Suppressor macrophage treated with lipopolysaccharide for 4 hours (primary cell): ENCODE measurements around the gene PAIP2.
"Not testable (repeated sequence)": the region's sequence is repeated elsewhere in the genome, so short reads cannot be mapped to it uniquely, and the experiment has no call there.

Source experiments
- DNase-seq: peaks from one replicate; pipeline ENCODE4 v3.0.0-alpha.2; 2020

Gene PAIP2

DNA sequence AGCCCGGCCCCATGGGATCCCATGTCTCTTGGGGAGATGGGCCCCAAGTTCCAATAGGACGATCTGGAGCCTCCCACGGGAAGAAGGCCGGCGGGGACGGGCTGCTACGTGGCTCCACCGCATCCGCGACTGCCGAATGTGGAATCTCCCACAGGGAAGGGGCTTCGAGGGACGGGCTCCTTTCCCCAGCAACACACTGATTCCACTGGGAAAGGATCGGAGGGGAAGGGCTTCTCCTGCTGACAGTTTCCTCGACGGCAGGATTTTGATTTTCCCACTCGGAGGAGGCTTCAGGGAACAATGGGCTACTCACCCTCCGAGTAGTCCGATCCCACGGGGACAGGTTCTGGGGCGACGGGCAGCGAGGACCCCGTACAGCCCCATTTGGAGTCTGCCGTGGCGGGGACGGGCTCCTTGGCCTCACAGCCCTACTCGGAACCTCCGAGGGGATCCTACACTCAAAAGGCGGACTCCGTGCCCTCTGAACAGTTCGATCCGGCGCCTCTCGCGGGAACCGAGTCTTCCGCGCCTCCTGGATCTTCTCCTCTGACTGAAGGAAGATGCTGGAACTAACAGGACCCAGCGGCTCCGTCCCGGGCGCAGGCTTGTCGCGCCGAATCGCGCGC, 52.0 kb downstream of the PAIP2 start:
- no peak for DNase-seq

DNA sequence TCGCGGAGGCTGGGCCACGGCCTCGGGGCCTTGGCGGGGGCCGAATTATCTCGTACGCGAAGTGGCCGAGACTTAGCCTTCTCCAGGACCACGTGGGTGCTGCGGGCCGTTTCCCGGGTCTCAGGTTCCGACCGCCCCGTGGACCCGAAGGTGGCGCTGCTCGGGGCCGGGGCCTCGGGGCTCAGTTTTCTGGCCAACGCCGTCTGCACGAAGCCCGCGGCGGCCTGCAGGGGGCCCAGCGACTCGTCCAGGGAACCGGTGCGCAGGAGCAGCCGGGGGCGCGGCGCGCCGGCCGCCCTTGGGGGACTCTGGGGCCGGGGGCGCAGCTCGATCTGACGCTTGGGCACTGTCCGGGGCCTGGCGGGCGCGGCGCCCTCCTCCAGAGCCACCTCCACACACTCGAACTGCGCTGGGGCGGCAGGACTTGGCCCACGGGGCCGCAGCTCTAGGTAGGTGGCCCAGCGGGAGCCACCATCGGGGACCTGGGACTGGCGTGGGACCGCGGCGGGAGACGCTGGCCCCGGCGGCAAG, 52.5 kb downstream of the PAIP2 start:
- DNase-seq = no peak

GRCh38 chr5:139394654-139395566, 53.3 kb downstream of the PAIP2 start, which contains the start of gene PROB1:
Gene PROB1 (minus strand): TSS chr5:139395104. CDS start chr5:139395081, 23 bp downstream.
- DNase-seq = no peak

DNA sequence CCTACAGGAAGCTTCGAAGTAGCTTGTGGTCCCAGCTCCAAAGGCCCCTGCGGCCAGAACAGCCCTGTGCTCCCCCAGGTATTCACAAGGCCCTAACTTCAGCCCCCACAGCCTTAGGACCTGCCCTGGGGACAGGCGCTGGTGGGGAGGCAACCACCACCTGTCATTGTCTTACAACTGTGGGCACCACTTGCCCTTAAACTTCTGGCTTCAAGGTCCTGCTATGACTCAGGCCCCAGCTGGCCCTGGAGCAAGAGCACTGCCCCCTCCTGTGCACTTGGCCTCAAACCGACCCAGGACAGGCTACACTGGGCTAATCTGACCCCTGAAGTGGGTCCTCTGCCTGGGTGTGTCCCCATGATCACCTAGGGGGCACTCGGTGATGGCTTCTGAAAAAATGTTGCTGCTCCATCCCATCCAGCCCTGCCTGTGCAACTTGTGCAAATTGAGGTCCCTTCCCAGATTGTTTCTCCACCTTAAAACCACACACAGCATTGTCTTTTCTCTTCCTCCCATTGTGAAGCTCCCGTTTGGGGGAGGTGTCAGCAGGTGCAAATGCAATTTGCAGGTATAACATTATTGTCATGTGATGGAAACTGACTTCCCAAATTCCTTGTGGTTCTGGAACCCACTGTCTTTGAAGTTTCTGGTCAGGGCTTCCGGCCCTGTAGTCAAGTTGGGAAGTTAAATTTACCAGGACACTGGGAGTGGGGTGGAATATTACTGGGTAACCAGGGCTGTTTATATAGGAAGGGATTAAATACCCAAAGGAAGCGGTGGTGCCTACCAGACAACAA, 54.4 kb downstream of the PAIP2 start:
- DNase-seq = no peak

DNA sequence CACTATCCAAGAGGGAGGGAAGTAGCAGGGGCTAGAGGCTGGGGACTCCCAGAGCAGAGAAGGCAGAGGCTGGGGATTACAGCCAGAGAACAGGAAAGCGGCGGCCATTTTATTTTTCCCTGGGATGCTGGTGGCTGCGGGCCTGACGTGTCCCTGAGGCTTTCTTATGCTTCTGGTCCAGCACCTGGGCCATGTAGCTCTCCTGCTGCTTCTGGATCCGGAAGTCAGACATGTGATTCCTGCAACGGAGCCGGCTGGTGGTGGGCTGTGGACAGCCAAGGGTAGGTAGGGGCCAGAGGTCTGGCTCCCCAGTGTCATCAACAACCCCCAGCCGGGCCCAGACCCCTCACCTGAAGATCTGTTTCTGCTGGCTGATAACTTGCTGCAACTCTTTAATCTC, 55.0 kb downstream of the PAIP2 start:
- no peak for DNase-seq

- DNase-seq = no peak
Measured at GRCh38 chr5:139397921-139398320, 56.3 kb downstream of the PAIP2 start.

DNA sequence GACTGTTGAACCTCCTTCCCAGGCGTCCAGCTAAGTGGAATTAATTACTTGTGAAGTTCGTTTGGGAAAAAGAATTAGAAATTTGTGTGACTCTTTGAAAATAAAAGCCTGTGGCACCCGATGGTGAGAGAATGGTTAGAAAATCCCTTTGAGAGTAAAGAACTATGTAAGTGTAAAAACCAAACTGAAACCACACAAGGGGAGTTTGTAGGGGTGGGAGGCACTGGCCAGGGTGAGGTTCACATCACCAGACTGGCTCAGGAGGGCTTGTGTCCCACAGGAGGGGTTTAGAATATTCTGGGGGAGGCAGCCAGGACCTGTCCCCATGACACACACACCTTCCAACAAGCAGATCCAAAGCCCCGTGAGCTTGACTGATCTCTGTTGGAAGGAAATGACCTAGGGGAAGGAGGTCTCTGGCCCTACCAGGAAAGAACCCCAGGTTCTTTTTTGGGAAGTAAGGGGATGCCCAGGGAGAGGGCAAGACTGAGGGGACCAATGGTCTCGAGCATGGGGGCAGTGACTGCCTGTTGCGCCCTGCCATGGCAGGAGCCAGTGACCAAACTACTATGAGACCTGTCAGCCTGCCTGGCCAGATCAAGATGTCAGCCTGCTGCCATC, 58.0 kb downstream of the PAIP2 start:
- no peak for DNase-seq

DNA sequence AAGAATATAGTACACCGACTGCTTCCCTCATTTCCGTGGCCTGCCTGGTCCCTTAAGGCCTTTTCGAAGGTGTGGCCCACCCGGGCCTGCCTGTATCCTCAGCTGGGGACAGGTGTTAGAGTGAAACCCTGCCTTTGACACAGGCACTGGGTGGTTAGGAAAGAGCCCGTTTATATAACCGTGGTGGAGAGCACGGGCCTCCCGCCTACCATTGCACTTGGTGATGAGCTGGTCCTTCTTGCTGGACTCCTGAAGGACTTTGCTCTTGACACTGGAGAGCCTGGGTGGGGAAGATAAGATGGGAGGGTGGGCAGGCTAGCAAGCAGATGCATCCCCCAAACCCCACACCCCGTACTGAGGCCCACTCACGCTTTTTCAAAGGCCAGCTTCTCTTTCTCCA, 59.9 kb downstream of the PAIP2 start:
- DNase-seq = no peak

GRCh38 chr5:139402561-139403158, 61.0 kb downstream of the PAIP2 start:
- peak; percentile 45 for DNase-seq

GRCh38 chr5:139403418-139403786, 61.7 kb downstream of the PAIP2 start:
- no peak for DNase-seq

GRCh38 chr5:139403787-139404483, 62.3 kb downstream of the PAIP2 start, which contains the start of gene SPATA24:
Gene SPATA24 (minus strand): TSS chr5:139404089. CDS start chr5:139404060, 29 bp downstream.
- peak; percentile 98 for DNase-seq

DNA sequence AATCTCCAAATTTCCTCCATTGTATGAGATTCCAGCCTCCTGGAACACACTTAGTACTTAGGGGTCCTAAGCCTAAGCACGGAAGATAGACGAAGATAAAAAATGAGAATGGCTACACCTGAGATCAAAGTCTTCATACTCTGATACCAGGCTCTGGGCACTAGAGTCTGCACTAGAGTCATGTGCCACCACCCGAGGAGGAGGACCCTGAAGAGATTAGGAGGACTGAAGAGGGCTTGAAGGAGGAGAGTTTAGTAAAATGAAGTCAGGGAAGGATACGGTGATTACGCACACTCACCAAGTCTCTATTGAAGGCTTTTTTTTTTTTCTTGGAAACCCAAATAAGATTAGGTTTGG, 62.8 kb downstream of the PAIP2 start:
- no peak for DNase-seq

DNA sequence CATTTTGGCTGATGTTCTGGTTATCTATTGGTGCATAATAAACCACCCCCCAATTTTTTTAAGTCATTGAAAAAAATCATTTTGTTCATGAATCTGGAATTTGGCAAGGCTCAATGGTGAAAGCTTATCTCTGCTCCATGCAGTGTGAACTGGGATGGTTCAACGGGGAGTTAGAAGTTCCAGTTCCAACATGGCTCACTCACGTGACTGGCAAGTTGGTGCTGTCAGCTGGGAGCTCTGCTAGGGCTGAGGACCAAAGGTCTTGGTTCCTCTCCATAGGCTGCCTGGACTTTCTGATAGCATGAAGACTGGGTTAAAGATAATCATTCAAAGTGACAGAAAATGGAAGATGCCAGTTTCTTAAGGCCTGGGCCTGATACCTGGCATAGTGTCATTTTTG, 65.3 kb downstream of the PAIP2 start:
- DNase-seq = no peak

DNA sequence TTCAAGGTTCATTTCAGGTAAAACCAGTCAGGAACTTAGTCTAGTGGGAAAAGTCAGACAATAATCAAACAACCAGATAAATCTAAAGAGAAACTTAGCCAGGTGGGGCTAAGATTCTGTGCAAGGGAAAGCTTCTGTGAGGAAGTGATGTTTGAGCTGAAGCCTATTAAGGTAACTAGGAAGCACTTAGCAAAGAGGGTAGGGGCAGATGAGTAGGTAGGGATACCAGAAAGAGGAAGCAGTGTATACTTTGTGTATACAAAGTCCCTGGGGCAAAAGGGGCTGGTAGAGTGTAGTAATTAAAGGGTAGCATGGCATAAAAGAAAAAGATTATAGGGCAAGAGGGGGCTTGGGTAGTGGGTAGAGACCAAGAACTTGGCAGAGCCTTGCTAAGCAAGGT, 65.9 kb downstream of the PAIP2 start:
- no peak for DNase-seq

- DNase-seq = no peak
Measured at GRCh38 chr5:139408191-139408590, 66.5 kb downstream of the PAIP2 start.

DNA sequence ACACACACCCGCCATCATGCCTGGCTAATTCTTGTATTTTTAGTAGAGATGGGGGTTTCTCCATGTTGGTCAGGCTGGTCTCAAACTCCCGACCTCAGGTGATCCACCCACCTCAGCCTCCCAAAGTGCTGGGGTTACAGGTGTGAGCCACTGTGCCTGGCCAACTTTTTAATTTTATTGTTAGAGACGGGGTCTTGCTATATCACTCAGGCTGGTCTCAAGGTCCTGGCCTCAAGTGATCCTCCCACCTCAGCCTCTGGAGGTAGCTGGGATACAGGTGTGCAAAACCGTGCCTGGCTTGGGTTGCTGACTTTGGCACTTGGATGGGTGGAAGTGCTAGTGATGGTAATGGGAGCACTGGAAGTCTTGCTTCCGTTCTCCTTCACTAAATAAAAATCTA, 67.5 kb downstream of the PAIP2 start:
- not testable (repeated sequence) for DNase-seq

DNA sequence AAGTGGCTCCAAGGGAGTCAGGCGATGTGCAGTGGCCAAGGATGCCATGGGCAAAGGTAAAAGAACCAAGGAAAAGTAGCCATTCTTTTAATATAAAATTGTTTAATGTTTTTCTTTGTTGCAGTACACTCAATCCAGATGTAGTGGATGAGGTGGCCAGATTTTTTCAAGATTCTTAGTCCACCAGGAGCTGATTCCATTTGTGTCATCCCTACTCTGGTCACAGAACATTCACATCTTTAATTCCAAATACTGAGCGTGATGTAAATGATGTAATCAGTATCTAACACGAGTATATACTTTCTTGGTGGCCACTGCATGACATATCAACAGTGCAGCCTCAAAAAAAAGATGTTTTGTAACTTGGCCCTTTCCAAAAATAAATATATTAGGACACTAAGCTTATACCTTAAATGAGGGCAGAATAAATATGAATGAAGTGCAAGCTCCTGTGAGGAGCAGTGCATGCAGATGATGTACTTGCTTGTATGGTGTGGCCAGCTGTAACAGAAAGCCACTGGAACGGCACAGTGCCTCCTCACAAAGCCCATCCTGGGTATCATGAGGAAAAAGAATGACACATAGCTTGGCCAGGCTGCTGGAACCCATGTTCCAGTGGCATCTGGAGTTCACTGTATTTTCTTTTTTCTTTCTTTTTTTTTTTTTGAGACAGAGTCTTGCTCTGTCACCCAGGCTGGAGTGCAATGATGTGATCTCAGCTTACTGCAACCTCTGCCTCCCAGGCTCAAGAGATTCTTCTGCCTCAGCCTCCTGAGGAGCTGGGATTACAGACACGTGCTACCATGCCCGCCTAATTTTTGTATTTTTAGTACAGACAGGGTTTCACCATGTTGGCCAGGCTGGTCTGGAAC, 68.7 kb downstream of the PAIP2 start:
- DNase-seq = no peak

DNA sequence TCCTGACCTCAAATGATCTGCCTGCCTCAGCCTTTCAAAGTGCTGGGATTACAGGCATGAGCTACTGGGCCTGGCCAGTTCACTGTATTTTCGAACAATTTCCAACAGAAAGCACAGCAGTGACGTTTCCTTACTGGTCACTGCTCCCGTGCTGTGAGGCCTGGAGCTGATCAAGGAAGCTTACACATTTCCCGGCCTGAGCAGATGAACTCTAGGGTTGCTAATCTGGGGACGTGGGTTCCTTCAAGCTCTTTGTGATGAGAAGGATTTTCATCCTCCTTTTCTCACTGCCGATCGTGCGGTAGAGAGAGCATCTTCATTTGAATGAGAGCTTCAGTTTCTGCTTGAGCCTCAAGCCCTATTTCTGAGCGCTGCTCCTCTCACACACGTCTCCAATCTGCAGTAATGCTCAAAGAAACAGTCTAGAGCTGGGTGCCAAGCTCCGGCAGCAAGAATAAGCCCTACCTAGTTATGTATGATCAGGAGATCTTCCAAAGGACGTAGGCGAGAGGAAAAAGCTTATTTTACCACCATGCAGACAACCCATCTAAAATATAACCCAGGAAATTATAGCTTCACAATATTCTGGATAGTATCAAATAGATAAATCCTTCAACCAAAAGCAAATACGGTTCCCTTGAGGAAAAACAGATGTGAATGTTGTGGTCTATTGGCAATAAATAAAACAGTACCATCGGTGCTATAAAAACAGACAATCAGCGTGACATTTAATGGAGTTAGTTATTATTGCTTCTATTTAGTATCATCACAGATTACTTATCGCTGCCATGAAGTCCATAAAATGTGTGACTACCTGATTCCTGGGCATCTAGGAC, 69.6 kb downstream of the PAIP2 start:
- no peak for DNase-seq

DNA sequence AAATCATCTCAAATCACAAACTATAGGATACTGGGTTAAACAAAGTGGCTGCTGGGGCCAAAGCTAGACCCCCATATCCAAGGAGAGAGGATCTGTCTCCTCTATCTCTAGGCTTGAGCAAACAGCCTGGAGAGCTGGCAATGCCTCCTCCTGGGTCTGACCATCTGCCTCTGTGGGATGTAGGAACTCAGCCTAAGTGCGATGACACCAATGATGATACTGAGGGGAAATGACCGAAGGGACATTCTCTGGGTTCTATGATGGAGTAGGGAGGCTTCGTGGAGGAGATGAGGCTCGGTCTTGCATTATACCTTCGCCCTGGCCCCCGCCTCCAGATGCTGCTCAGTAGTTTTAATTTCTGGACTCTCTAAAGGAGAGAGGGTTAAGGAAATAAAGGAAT, 71.5 kb downstream of the PAIP2 start:
- DNase-seq = no peak

DNA sequence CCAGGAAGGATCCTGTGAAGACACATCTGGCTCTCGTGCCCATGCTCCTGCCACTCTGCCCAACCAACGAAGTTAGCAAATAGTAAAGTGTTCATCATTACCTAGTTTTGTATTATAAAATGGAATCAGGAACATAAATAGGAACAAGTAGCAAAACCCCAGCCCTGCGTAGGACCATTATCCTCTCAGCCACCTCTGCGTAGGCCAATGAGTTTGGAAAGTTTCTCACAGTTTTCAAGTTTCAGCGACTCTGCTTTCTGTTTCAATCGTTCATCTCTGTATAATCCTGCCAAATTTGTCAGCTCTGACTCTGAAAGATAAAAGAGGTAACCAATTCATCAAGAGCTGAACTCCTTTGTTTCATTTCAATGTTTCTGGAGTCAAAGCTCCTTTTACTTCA, 72.3 kb downstream of the PAIP2 start:
- no peak for DNase-seq
